Aorta (tissue), 5 donors: ENCODE measurements around the gene SIMC1. TPM values are rescaled to one million over a fixed set of nuclear protein-coding genes. Genes with fewer than 3 reads are reported as not detected.

Source experiments
- ATAC-seq: fragments of 200-7000 bp; cut with Tn5 transposase; one replicate; pipeline ENCODE4 v1.9.1; 2022; ENCODE audit warnings: moderate library complexity; ENCODE audit not compliant: low FRiP score
- DNase-seq, 2 donors: peaks; one replicate each; pipeline ENCODE4 v3.0.0-alpha.2; 2020
- H3K27ac ChIP-seq, 2 donors: one replicate each; pipeline ENCODE4 v1.5.1; 2013; ENCODE audit warnings: low read length in 2 of 2, mild to moderate bottlenecking in 2 of 2, moderate library complexity in 2 of 2, control low read depth in 1 of 2, inconsistent platforms in 1 of 2, low read depth in 1 of 2
- H3K27me3 ChIP-seq, 2 donors: one replicate each; pipeline ENCODE4 v1.6.1; 2013; ENCODE audit warnings: control low read depth in 1 of 2, low read length in 1 of 2, mild to moderate bottlenecking in 1 of 2, moderate library complexity in 1 of 2; ENCODE audit not compliant: insufficient read depth in 2 of 2, control insufficient read depth in 1 of 2
- H3K36me3 ChIP-seq, 2 donors: one replicate each; pipeline ENCODE4 v1.6.1; 2013; ENCODE audit warnings: control low read depth in 1 of 2, low read length in 1 of 2, mild to moderate bottlenecking in 1 of 2; ENCODE audit not compliant: insufficient read depth in 2 of 2, control insufficient read depth in 1 of 2
- H3K4me1 ChIP-seq, 2 donors: one replicate each; pipeline ENCODE4 v1.6.1; 2013; ENCODE audit warnings: low read length in 2 of 2, control low read depth in 1 of 2, mild to moderate bottlenecking in 1 of 2, moderate library complexity in 1 of 2; ENCODE audit not compliant: insufficient read depth in 2 of 2, control insufficient read depth in 1 of 2
- H3K4me3 ChIP-seq, 2 donors: one replicate each; pipeline ENCODE4 v1.5.1; 2013; ENCODE audit warnings: low read length in 2 of 2, control low read depth in 1 of 2, mild to moderate bottlenecking in 1 of 2
- H3K9me3 ChIP-seq: one replicate; pipeline ENCODE4 v1.6.1; 2013; ENCODE audit warnings: mild to moderate bottlenecking, low read length; ENCODE audit not compliant: control insufficient read depth
- WGBS, 2 donors: extraction: QIAGEN DNeasy Blood & Tissue Kit; methylation state at CpG; one replicate each; pipeline ENCODE4 v1.1.7; 2013; 5-methylcytosine and 5-hydroxymethylcytosine counted together
- intact Hi-C, 2 donors: fragments of 100-400 bp; cut with DNase I; formaldehyde crosslinking; loops; one replicate each; pipeline versions ENCODE4 v1.14.2 to v1.15.0; 2022
- microRNA-seq, 2 donors: library from miRNA; unstranded; fragments of <30 nt; microRNA quantifications; one replicate each; pipeline ENCODE4 v1.2.0, GENCODE V29; 2020
- polyA plus RNA-seq, 2 donors: library from polyadenylated mRNA; stranded (reverse); fragments of 200-250 nt; gene quantifications; one replicate each; pipeline ENCODE4 v1.2.3, GENCODE V29; 2013
- total RNA-seq, 2 donors: library from RNA; stranded (reverse); fragmentation: NEBNext Ultra II Directional; extraction: Animal tissue kit (Norgen Biotek cat#: 25700); gene quantifications; one replicate each; pipeline ENCODE4 v1.2.1, GENCODE V29; 2021
- donor health status: healthy with polysubstance abuse.
- donor health status: Bipolar disorder and iron deficiency.
- donor health status: DM: no; HTN: no; CAD: no.
- donor health status: DM: no; HTN: no; CAD: no.
- donor health status: DM: yes; HTN: yes; CAD: no.

Gene SIMC1
- total and polyA plus RNA-seq, 4 donors: 2.6 to 19.7 (median 9.1) TPM

DNA sequence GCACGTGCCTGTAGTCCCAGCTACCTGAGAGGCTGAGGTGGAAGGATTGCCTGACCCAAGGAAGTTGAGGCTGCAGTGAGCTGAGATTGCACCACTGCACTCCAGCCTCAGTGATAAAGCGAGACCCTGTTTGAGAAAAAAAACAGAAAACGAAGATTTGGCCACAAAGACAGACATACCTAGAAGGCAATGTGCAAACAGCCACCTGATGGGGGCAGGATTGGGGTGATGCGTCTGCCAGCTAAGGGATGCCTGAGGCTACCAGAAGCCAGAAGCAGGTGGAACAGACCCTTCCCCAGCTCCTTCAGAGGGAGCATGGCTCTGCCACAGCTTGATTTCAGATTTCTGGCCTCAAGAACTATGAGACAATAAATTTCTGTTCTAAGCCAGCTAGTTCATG lies 153.3 kb downstream of the SIMC1 start:
- no peak for ATAC-seq
- Histone ChIP-seq H3K36me3 (peaks cover 0 to 3% of the 10 kb centered on the region in 2 donors), H3K4me1 (peaks cover 0 to 3% of the 10 kb centered on the region in 2 donors)

DNA sequence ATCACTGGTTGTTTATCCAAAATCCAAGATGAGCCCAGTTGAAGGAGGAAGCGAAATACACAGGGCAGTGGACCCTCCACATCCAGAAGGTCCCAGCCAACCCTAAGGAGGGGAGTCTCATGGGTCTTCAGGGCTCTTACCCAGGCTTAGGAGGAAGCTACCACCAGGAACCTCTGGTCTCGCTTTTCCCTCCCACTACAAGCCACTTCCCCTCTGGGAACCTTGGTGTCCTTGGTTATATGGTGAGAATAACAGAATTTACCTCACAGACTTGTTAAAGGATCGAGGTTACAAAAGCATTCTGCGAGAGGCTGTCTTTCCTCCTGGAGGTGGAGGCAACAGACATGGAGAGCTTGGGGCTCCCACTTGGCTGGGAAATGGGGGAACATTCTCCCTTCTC lies 153.8 kb downstream of the SIMC1 start:
- Histone ChIP-seq H3K36me3 (peaks cover 0 to 5% of the 10 kb centered on the region in 2 donors), H3K27ac (no peak overlapping the region), H3K9me3 (no peaks in the 10 kb centered on the region), H3K27me3 (no peaks in the 10 kb centered on the region), H3K4me1 (peaks cover 0 to 3% of the 10 kb centered on the region in 2 donors), H3K4me3 (no peak overlapping the region)
- WGBS, 2 donors: 91 to 92% methylated on average over 4 of the region's 4 CpGs
- intact Hi-C loops: no loop called here
- ATAC-seq: no peak
- DNase-seq: peak in 1 of 2 donors; percentile 11

More for the DNA sequence above, 153.3 kb downstream of the SIMC1 start:
- intact Hi-C loops: no loop called here
- 88 to 90% methylated on average over 4 of the region's 4 CpGs for WGBS, 2 donors
- H3K27me3 ChIP-seq: no peaks in the 10 kb centered on the region
- H3K9me3 ChIP-seq: no peaks in the 10 kb centered on the region
- no peak overlapping the region for H3K4me3 ChIP-seq
- DNase-seq: peak in 1 of 2 donors; percentile 10
- no peak overlapping the region for H3K27ac ChIP-seq

DNA sequence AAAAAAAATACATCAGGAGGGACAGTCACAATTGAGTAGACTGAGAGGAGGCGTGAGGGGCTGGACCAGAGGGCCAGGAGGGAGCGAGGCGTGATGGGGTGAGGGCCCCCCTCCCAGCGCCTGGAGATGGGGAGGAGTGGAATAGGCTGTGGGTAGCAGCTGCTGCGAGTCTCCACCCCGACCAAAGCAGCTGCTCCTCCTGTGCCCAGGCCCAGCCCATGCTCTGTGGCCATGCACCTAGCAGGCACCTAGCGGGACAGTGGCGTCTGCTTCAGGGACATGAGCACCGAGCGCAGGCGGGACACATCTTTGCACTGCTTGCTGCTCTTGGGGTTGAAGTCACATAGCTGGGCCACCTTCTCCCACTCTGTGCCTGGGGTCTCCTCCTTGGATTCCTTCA lies 154.3 kb downstream of the SIMC1 start:
- no peak overlapping the region for H3K4me3 ChIP-seq
- no peak for DNase-seq
- peaks cover 0 to 5% of the 10 kb centered on the region in 2 donors for H3K36me3 ChIP-seq
- no peak overlapping the region for H3K27ac ChIP-seq
- H3K4me1 ChIP-seq: peaks cover 0 to 1% of the 10 kb centered on the region in 2 donors
- ATAC-seq: no peak
- H3K9me3 ChIP-seq: no peaks in the 10 kb centered on the region
- 88 to 92% methylated on average over 11 of the region's 11 CpGs for WGBS, 2 donors
- H3K27me3 ChIP-seq: no peaks in the 10 kb centered on the region
- intact Hi-C loops: no loop called here

DNA sequence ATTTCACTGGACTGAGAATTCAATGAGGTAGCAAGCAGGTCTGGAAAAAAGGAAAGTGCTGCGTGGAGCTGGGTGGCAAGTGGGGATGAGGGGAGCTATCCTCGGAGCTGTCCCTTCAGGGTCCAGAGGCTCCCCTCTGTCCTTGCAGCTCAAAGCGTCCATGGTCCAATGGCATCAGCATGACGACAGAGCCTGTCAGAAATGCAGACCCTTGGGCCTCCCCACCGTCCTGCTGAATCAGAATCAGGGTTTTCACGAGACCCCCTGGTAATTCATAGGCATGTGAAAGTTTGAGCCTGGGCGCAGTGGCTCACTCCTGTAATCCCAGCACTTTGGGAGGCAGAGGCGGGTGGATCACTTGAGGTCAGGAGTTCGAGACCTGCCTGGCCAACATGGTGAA lies 155.9 kb downstream of the SIMC1 start:
- Histone ChIP-seq H3K4me3 (no peak overlapping the region), H3K4me1 (no peaks in the 10 kb centered on the region), H3K36me3 (peaks cover 0 to 5% of the 10 kb centered on the region in 2 donors), H3K9me3 (no peaks in the 10 kb centered on the region), H3K27me3 (no peaks in the 10 kb centered on the region), H3K27ac (no peak overlapping the region)
- DNase-seq (peak in 1 of 2 donors; percentile 53), ATAC-seq (no peak)
- intact Hi-C loops: no loop called here
- WGBS, 2 donors: 89 to 94% methylated on average over 9 of the region's 9 CpGs

DNA sequence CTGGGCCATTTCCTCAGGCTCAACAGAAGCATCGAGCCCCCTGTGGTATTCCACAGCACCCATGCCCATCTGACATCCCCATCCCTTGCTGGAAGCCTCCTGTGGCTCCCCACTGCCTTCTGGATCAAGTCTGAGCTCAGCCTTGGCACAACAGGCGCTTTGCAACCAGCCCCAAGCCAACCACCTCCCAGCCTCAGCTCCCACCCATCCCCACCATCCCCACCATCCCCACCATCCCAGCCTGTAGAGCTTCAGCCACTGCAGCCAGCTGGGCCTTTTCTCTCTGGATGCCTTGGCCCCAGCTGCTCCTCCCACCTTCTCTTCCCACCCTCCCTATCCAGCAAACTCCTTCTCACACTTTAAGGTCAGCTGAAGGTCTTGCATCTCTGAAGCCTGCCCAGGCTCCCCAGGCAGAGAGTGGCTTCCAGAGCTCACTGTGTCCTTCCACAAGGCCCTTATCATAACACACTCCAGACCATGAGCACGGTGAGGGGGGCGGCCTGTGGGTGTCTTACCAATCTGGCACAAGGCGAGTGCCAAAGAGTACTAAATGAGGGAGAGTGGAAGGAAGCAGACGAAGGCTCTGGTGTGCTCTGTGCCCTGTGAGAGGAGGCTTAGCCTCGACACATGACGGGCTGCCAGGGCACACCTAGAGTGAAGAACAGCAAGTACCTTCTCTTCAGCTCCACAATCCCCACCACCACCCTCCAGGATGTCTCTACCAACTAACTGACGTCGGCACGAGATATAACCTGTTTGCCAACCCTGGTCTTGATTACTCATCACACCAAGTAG lies 156.9 kb downstream of the SIMC1 start:
- H3K4me1 ChIP-seq: no peaks in the 10 kb centered on the region
- H3K4me3 ChIP-seq: no peak overlapping the region
- intact Hi-C loops: no loop called here
- peak in 1 of 2 donors; percentile 66 for DNase-seq
- no peaks in the 10 kb centered on the region for H3K27me3 ChIP-seq
- peaks cover 0 to 5% of the 10 kb centered on the region in 2 donors for H3K36me3 ChIP-seq
- no peak overlapping the region for H3K27ac ChIP-seq
- no peak for ATAC-seq
- 82 to 88% methylated on average over 11 of the region's 11 CpGs for WGBS, 2 donors
- no peaks in the 10 kb centered on the region for H3K9me3 ChIP-seq

Small RNA genes within 50 kb of the gene (microRNA-seq; reads per million reads assigned to microRNA genes)
- gene MIR1271: 8.0 to 11.3 reads per million in 2 donors

Other genes starting within 250 kb of the SIMC1 start
- gene KIAA1191, start 123.3 kb downstream of the SIMC1 start, total RNA-seq: 10 to 100 TPM; 77.7 to 78.4 TPM
- 10 to 100 TPM; 57.2 to 78.0 TPM for gene KIAA1191, start 123.3 kb downstream of the SIMC1 start, polyA plus RNA-seq
- gene ARL10, start 127.1 kb downstream of the SIMC1 start, total RNA-seq: 10 to 100 TPM; 13.3 to 32.4 TPM
- 1 to 10 TPM; 1.1 to 8.3 TPM for gene ARL10, start 127.1 kb downstream of the SIMC1 start, polyA plus RNA-seq
- gene NOP16, start 150.2 kb downstream of the SIMC1 start, total RNA-seq: 10 to 100 TPM in 1 of 2 donors, 1 to 10 TPM in 1; 9.7 to 19.2 TPM
- 10 to 100 TPM; 12.3 to 15.0 TPM for gene NOP16, start 150.2 kb downstream of the SIMC1 start, polyA plus RNA-seq
- gene HIGD2A, start 150.3 kb downstream of the SIMC1 start, total RNA-seq: 10 to 100 TPM; 46.8 to 60.9 TPM
- 10 to 100 TPM; 69.2 to 75.5 TPM for gene HIGD2A, start 150.3 kb downstream of the SIMC1 start, polyA plus RNA-seq
- gene CLTB, start 178.1 kb downstream of the SIMC1 start, total RNA-seq: 100 to 1,000 TPM in 1 of 2 donors, 10 to 100 TPM in 1; 86.7 to 124 TPM
- 100 to 1,000 TPM; 143 to 160 TPM for gene CLTB, start 178.1 kb downstream of the SIMC1 start, polyA plus RNA-seq
- gene FAF2, start 210.0 kb downstream of the SIMC1 start, total RNA-seq: 10 to 100 TPM; 27.5 to 31.4 TPM
- 10 to 100 TPM in 1 of 2 donors, 1 to 10 TPM in 1; 5.0 to 10.3 TPM for gene FAF2, start 210.0 kb downstream of the SIMC1 start, polyA plus RNA-seq